A549 (cell line): ENCODE results near the gene MTG2.
A peak's percentile ranks its signal among the peaks of the same experiment; 100 is the strongest.

Source experiments
- HDAC2 ChIP-seq: fragments of 200-600 bp; sonication (generic); IDR thresholded peaks from 2 replicates; pipeline ENCODE4 v1.6.1; 2016
- MAFK ChIP-seq: fragments of 450-650 bp; IDR thresholded peaks from 2 replicates; pipeline ENCODE4 v1.6.1; 2014; ENCODE audit not compliant: partially characterized antibody
- MAX ChIP-seq: IDR thresholded peaks from 2 replicates; pipeline ENCODE4 v1.6.1; 2012
- MAZ ChIP-seq: fragments of 150-350 bp; IDR thresholded peaks from 2 replicates; pipeline ENCODE4 v1.6.1; 2014; ENCODE audit warnings: antibody characterized with exemption, low read depth, low read length, borderline replicate concordance
- POLR2A ChIP-seq: IDR thresholded peaks from 2 replicates; pipeline ENCODE4 v1.6.1; 2012; ENCODE audit warnings: mild to moderate bottlenecking, low read length
- POLR2AphosphoS2 ChIP-seq: conservative IDR thresholded peaks from 2 replicates; pipeline ENCODE4 v1.6.1; 2012; ENCODE audit warnings: low read length, improper control_type of control experiment, inconsistent platforms
- REST ChIP-seq: fragments of 200-600 bp; sonication (generic); IDR thresholded peaks from 2 replicates; pipeline ENCODE4 v1.6.1; 2016; ENCODE audit warnings: antibody characterized with exemption, mild to moderate bottlenecking, moderate library complexity
- USF2 ChIP-seq: fragments of 450-650 bp; IDR thresholded peaks from 2 replicates; pipeline ENCODE4 v1.6.1; 2014; ENCODE audit warnings: antibody characterized with exemption
- TF ChIP-seq, protein P1 (sequence below): fragments of >200 bp; sonication (Bioruptor Twin); formaldehyde crosslinking; IDR thresholded peaks from 3 replicates; pipeline ENCODE4 v1.5.1; 2016

GRCh38 chr20:62136283-62137091, 46.3 kb upstream of the MTG2 start:
- TF ChIP-seq HDAC2 (no peak), MAX (no peak), MAFK (no peak), POLR2A (no peak), MAZ (no peak), USF2 (no peak), REST (no peak), POLR2AphosphoS2 (no peak; the same call in 1 of the 2 replicates)
- TF ChIP-seq, protein P1, sequence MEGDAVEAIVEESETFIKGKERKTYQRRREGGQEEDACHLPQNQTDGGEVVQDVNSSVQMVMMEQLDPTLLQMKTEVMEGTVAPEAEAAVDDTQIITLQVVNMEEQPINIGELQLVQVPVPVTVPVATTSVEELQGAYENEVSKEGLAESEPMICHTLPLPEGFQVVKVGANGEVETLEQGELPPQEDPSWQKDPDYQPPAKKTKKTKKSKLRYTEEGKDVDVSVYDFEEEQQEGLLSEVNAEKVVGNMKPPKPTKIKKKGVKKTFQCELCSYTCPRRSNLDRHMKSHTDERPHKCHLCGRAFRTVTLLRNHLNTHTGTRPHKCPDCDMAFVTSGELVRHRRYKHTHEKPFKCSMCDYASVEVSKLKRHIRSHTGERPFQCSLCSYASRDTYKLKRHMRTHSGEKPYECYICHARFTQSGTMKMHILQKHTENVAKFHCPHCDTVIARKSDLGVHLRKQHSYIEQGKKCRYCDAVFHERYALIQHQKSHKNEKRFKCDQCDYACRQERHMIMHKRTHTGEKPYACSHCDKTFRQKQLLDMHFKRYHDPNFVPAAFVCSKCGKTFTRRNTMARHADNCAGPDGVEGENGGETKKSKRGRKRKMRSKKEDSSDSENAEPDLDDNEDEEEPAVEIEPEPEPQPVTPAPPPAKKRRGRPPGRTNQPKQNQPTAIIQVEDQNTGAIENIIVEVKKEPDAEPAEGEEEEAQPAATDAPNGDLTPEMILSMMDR: peak; percentile 81
